Osteoblast (primary cell): Measurements from ENCODE around the gene P2RX6. TPM values are rescaled to one million over a fixed set of nuclear protein-coding genes. Genes with fewer than 3 reads are reported as not detected.

Experiments
- DNase-seq: peaks from one replicate; pipeline ENCODE4 v3.0.0; 2011; ENCODE audit warnings: low spot score, mixed read lengths; ENCODE audit not compliant: insufficient read length; ENCODE audit errors: missing footprints
- H2AFZ ChIP-seq: 2 replicates; pipeline ENCODE4 v1.6.0; 2011; ENCODE audit warnings: mild to moderate bottlenecking, low read length
- H3K27ac ChIP-seq: 2 replicates; pipeline ENCODE4 v1.5.1; 2011; ENCODE audit warnings: mild to moderate bottlenecking, low read depth, low read length, moderate library complexity
- H3K27me3 ChIP-seq: 2 replicates; pipeline ENCODE4 v1.6.0; 2012; ENCODE audit warnings: mild to moderate bottlenecking, control low read depth, inconsistent platforms, low read length, moderate library complexity; ENCODE audit not compliant: insufficient read depth
- H3K36me3 ChIP-seq: 2 replicates; pipeline ENCODE4 v1.5.1; 2011; ENCODE audit warnings: mild to moderate bottlenecking, low read length, control low read depth, moderate library complexity; ENCODE audit not compliant: insufficient read depth
- H3K4me1 ChIP-seq: 2 replicates; pipeline ENCODE4 v1.5.1; 2011; ENCODE audit warnings: mild to moderate bottlenecking, low read length, control low read depth, moderate library complexity; ENCODE audit not compliant: insufficient read depth
- H3K4me2 ChIP-seq: 2 replicates; pipeline ENCODE4 v1.6.0; 2011; ENCODE audit warnings: mild to moderate bottlenecking, low read length; ENCODE audit not compliant: insufficient read depth
- H3K4me3 ChIP-seq: fragments of 200-600 bp; sonication (generic); 3 replicates; pipeline ENCODE4 v1.5.1; 2012; ENCODE audit warnings: mild to moderate bottlenecking, low read length, inconsistent platforms; ENCODE audit not compliant: insufficient read depth
- H3K79me2 ChIP-seq: 2 replicates; pipeline ENCODE4 v1.6.0; 2012; ENCODE audit warnings: mild to moderate bottlenecking, low read length, control low read depth, inconsistent platforms; ENCODE audit not compliant: insufficient read depth
- H3K9me3 ChIP-seq: 2 replicates; pipeline ENCODE4 v1.5.1; 2011; ENCODE audit warnings: low read depth, low read length, control low read depth
- H4K20me1 ChIP-seq: 2 replicates; pipeline ENCODE4 v1.6.0; 2012; ENCODE audit warnings: mild to moderate bottlenecking, low read length, control low read depth; ENCODE audit not compliant: insufficient read depth
- total RNA-seq: library from RNA; depleted of rRNA; stranded (reverse); fragments of >200 nt; gene quantifications from 2 replicates; pipeline ENCODE4 v1.2.3, GENCODE V29; 2012
- TF ChIP-seq, protein P1 (sequence below): IDR thresholded peaks from 2 replicates; pipeline ENCODE4 v1.5.1; 2011; ENCODE audit warnings: mild to moderate bottlenecking, low read depth, low read length, moderate library complexity; ENCODE audit errors: extremely low read depth

P2RX6 gene
- total RNA-seq, 1 donor, result 5.1 TPM

DNA sequence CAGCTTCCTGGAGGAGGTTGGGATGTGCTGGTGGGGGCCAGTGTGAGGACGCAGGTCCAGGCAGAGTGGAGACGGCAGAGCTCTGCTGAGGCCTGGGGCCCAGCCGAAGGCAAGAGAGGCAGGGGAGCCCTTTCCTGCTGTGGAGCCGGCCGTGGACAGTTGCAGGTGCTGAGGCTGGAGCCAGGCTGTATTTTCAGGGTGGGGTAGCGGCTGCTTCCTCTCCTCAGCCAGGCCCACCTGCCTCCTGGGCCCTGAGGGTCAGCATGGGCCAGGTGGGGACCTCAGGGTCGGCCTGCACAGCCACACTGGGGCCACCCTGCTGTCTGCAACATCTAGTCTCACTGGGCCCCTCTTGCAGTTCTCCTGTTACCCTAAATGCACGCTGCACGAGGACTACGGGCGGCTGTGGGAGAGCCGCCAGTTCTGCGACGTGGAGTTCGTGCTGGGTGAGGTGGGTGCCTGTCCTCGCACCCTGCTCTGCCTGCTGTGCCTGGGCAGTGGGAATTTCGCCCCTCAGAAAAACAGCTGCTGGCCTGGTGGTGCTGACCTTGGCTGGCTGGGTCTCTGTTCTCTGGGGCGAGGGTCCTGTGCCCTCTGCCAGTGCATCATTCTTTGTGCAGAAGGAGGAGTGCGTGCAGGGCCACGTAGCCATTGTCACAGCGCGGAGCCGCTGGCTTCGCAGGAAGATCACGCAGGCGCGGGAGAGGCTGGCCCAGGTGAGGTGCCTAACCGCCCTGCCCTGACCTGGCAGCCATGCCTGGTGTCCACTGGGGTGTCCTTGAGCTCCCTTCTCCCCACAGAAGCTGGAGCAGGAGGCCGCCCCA lies 21.4 kb upstream of the P2RX6 start:
- Histone ChIP-seq H3K79me2 (no peaks in the 10 kb centered on the region), H3K36me3 (peaks cover 46% of the 10 kb centered on the region), H3K4me1 (no peaks in the 10 kb centered on the region), H3K4me3 (no peak overlapping the region), H3K27me3 (no peaks in the 10 kb centered on the region), H3K4me2 (no peak overlapping the region), H3K27ac (no peak overlapping the region), H2AFZ (no peak overlapping the region), H4K20me1 (no peaks in the 10 kb centered on the region), H3K9me3 (no peaks in the 10 kb centered on the region)
- TF ChIP-seq, protein P1, sequence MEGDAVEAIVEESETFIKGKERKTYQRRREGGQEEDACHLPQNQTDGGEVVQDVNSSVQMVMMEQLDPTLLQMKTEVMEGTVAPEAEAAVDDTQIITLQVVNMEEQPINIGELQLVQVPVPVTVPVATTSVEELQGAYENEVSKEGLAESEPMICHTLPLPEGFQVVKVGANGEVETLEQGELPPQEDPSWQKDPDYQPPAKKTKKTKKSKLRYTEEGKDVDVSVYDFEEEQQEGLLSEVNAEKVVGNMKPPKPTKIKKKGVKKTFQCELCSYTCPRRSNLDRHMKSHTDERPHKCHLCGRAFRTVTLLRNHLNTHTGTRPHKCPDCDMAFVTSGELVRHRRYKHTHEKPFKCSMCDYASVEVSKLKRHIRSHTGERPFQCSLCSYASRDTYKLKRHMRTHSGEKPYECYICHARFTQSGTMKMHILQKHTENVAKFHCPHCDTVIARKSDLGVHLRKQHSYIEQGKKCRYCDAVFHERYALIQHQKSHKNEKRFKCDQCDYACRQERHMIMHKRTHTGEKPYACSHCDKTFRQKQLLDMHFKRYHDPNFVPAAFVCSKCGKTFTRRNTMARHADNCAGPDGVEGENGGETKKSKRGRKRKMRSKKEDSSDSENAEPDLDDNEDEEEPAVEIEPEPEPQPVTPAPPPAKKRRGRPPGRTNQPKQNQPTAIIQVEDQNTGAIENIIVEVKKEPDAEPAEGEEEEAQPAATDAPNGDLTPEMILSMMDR, result no peak
- DNase-seq, result peak; percentile 70

DNA sequence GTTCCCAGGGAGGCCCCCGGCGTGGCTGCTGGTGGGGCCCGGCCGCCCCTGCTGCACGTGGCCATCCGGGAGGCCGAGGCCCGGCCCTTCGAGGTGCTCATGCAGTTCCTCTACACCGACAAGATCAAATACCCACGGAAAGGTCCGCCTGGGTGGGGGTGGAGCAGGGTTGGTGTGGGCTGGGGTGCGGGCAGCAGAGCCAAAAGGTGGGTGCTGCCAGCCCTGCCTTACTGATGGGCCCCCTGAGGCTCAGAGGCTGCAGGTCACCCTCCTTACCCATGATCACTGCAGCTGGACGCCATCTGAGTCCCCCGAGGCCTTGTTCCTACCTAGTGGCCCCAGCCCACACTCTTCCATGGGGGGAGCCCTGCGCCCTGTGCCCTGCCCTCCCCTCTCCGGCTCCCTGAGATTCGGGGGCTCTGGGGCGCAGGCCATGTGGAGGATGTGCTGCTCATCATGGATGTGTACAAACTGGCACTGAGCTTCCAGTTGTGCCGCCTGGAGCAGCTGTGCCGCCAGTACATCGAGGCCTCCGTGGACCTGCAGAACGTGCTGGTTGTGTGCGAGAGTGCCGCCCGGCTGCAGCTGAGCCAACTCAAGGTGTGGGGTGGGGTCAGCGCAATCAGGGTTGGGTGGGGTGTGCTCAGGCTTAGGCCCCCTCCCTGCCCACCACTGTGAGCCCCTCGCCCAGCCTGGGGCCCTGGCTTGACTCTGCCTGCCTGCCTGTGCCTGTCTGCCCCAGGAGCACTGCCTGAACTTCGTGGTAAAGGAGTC lies 20.6 kb upstream of the P2RX6 start:
- Histone ChIP-seq H3K4me3 (no peak overlapping the region), H2AFZ (no peak overlapping the region), H3K9me3 (no peaks in the 10 kb centered on the region), H3K27me3 (no peaks in the 10 kb centered on the region), H3K79me2 (no peaks in the 10 kb centered on the region), H3K4me2 (no peak overlapping the region), H3K4me1 (no peaks in the 10 kb centered on the region), H4K20me1 (peaks cover 2% of the 10 kb centered on the region), H3K36me3 (peaks cover 54% of the 10 kb centered on the region), H3K27ac (no peak overlapping the region)
- DNase-seq, result no peak
- TF ChIP-seq, protein P1, result no peak

DNA sequence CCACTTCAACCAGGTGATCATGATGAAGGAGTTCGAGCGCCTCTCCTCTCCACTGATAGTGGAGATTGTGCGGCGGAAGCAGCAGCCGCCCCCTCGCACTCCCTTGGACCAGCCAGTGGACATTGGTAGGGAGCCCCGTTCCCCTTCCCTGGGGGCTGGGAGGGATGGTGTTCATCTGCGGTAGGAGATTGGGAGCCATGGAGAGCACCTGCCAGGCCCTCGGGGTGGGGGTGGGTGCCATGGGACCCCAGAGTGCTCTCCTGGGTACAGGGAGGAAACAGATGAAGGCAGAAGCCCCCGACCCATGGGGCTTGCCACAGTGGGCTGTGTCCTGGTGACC lies 20.1 kb upstream of the P2RX6 start:
- no peaks in the 10 kb centered on the region for H3K4me1 ChIP-seq
- H3K4me3 ChIP-seq, result no peak overlapping the region
- H3K27ac ChIP-seq, result no peak overlapping the region
- no peak overlapping the region for H2AFZ ChIP-seq
- H3K27me3 ChIP-seq, result no peaks in the 10 kb centered on the region
- H3K79me2 ChIP-seq, result peaks cover 4% of the 10 kb centered on the region
- no peak for DNase-seq
- TF ChIP-seq, protein P1, result no peak
- H3K36me3 ChIP-seq, result peaks cover 58% of the 10 kb centered on the region
- H4K20me1 ChIP-seq, result peaks cover 2% of the 10 kb centered on the region
- no peak overlapping the region for H3K4me2 ChIP-seq
- no peaks in the 10 kb centered on the region for H3K9me3 ChIP-seq

DNA sequence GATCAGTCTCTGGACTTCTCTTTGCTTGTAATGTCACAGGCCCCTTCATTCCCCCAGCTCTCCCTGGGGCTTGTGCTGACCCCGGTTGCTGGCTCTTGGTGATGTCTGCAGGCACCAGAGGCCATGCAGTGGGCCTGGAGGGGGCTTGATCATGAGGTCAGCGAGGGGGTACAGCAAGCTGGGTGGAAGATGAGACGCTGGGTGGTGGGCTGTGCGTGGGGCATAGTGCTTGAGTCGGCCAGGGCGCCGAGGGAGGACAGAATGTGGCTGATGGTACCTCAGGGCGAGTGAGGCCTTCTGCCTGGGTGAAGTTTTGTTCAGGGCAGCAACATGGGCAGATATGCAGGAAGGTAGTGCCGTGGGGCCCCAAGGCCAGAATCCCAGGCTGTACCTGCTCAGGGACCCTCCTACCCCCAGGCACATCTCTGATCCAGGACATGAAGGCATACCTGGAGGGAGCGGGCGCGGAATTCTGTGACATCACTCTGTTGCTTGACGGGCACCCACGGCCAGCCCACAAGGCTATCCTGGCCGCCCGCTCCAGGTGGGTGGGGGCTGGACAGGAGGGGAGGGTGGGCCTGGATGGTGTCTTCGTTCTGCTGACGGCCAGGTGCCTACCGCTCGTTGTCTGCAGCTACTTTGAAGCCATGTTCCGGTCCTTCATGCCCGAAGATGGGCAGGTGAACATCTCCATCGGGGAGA lies 19.5 kb upstream of the P2RX6 start:
- peak; percentile 67 for DNase-seq
- TF ChIP-seq, protein P1, result no peak
- H3K36me3 ChIP-seq, result peaks cover 59% of the 10 kb centered on the region

More for the DNA sequence above, 19.5 kb upstream of the P2RX6 start:
- Histone ChIP-seq H2AFZ (no peak overlapping the region), H3K27me3 (no peaks in the 10 kb centered on the region), H3K27ac (no peak overlapping the region), H3K4me1 (peaks cover 4% of the 10 kb centered on the region), H3K79me2 (peaks cover 10% of the 10 kb centered on the region), H3K4me3 (no peak overlapping the region), H3K9me3 (no peaks in the 10 kb centered on the region), H3K4me2 (no peak overlapping the region), H4K20me1 (peaks cover 5% of the 10 kb centered on the region)
